ENCODE data around the gene LAMP1. TPM values are rescaled to one million over a fixed set of nuclear protein-coding genes. Genes with fewer than 3 reads are reported as not detected.

LAMP1 gene
- total RNA-seq, 4 donors from 2014 or later: 85.6 to 144 (median 93.4) TPM

DNA sequence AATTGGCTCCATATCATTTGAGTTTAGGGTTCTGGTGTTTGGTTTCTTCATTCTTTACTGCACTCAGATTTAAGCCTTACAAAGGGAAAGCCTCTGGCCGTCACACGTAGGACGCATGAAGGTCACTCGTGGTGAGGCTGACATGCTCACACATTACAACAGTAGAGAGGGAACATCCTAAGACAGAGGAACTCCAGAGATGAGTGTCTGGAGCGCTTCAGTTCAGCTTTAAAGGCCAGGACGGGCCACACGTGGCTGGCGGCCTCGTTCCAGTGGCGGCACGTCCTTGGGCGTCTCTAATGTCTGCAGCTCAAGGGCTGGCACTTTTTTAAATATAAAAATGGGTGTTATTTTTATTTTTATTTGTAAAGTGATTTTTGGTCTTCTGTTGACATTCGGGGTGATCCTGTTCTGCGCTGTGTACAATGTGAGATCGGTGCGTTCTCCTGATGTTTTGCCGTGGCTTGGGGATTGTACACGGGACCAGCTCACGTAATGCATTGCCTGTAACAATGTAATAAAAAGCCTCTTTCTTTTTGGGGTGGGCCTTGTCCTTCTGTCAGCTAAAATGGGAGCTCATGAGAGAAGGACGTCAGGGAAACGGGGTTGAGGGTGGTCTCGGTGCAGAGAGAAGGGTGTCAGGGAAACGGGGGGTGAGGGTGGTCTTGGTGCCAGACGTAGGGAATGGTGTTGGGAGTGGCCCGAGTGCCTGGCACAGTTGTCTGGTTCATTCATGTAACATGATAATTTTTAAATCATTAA lies 26.0 kb downstream of the LAMP1 start:
- no peak for TF ChIP-seq POLR2A (IDR thresholded peaks at IDR 0.05)
- TF ChIP-seq, protein P1, sequence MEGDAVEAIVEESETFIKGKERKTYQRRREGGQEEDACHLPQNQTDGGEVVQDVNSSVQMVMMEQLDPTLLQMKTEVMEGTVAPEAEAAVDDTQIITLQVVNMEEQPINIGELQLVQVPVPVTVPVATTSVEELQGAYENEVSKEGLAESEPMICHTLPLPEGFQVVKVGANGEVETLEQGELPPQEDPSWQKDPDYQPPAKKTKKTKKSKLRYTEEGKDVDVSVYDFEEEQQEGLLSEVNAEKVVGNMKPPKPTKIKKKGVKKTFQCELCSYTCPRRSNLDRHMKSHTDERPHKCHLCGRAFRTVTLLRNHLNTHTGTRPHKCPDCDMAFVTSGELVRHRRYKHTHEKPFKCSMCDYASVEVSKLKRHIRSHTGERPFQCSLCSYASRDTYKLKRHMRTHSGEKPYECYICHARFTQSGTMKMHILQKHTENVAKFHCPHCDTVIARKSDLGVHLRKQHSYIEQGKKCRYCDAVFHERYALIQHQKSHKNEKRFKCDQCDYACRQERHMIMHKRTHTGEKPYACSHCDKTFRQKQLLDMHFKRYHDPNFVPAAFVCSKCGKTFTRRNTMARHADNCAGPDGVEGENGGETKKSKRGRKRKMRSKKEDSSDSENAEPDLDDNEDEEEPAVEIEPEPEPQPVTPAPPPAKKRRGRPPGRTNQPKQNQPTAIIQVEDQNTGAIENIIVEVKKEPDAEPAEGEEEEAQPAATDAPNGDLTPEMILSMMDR (IDR thresholded peaks at IDR 0.05): no peak
- H3K36me3 ChIP-seq: no peaks in the 10 kb centered on the region
- DNase-seq: no peak

DNA sequence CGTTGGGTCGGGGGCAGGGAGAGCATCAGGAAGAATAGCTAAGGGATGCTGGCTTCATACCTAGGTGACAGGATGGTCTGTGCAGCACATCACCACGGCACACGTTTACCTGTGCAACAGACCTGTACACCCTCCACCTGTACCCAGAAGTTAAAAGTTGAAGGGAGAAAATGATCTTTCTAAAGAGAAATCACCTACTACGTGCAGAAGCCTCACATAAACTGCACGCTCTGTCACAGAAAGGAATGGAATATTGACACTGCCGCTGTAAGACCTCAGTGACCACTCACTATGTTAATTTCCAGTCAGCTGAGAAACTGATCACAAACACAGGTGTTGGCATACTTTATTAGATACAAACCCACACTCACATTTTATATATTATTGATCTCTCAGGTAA lies 26.8 kb downstream of the LAMP1 start:
- H3K4me1 ChIP-seq: no peaks in the 10 kb centered on the region
- H3K27ac ChIP-seq: no peak overlapping the region
- TF ChIP-seq, protein P1 (IDR thresholded peaks at IDR 0.05): no peak
- TF ChIP-seq POLR2A (IDR thresholded peaks at IDR 0.05): no peak
- no peaks in the 10 kb centered on the region for H3K36me3 ChIP-seq
- DNase-seq: no peak
- H3K27me3 ChIP-seq: no peaks in the 10 kb centered on the region
- intact Hi-C loops (cut with DNase I; ENCODE audit: low total_unique reads): no loop called here
- no peak overlapping the region for H3K4me3 ChIP-seq
- H3K9me3 ChIP-seq: no peaks in the 10 kb centered on the region

More for the DNA sequence above, 26.0 kb downstream of the LAMP1 start:
- Histone ChIP-seq H3K4me1 (no peaks in the 10 kb centered on the region), H3K27me3 (no peaks in the 10 kb centered on the region), H3K27ac (no peak overlapping the region), H3K4me3 (no peak overlapping the region), H3K9me3 (no peaks in the 10 kb centered on the region)
- intact Hi-C loops (cut with DNase I; ENCODE audit: low total_unique reads): no loop called here

GRCh38 chr13:113324398-113324797 lies 27.4 kb downstream of the LAMP1 start:
- Histone ChIP-seq H3K27me3 (no peaks in the 10 kb centered on the region), H3K9me3 (no peaks in the 10 kb centered on the region), H3K36me3 (no peaks in the 10 kb centered on the region), H3K4me1 (no peaks in the 10 kb centered on the region), H3K27ac (no peak overlapping the region), H3K4me3 (no peak overlapping the region)
- DNase-seq: no peak
- intact Hi-C loops (cut with DNase I; ENCODE audit: low total_unique reads): no loop called here
- TF ChIP-seq POLR2A (IDR thresholded peaks at IDR 0.05): no peak
- TF ChIP-seq, protein P1 (IDR thresholded peaks at IDR 0.05): no peak

GRCh38 chr13:113325779-113326178 lies 28.7 kb downstream of the LAMP1 start:
- H3K36me3 ChIP-seq: no peaks in the 10 kb centered on the region

GRCh38 chr13:113327391-113327765 lies 30.3 kb downstream of the LAMP1 start:
- TF ChIP-seq, protein P1 (IDR thresholded peaks at IDR 0.05): no peak
- TF ChIP-seq POLR2A (IDR thresholded peaks at IDR 0.05): no peak

More at GRCh38 chr13:113325779-113326178, 28.7 kb downstream of the LAMP1 start:
- DNase-seq: no peak
- TF ChIP-seq, protein P1 (IDR thresholded peaks at IDR 0.05): no peak
- TF ChIP-seq POLR2A (IDR thresholded peaks at IDR 0.05): no peak
- H3K4me1 ChIP-seq: no peaks in the 10 kb centered on the region
- no peaks in the 10 kb centered on the region for H3K27me3 ChIP-seq
- intact Hi-C loops (cut with DNase I; ENCODE audit: low total_unique reads): no loop called here
- H3K4me3 ChIP-seq: no peak overlapping the region
- H3K27ac ChIP-seq: no peak overlapping the region
- no peaks in the 10 kb centered on the region for H3K9me3 ChIP-seq

More at GRCh38 chr13:113327391-113327765, 30.3 kb downstream of the LAMP1 start:
- intact Hi-C loops (cut with DNase I; ENCODE audit: low total_unique reads): no loop called here
- H3K27ac ChIP-seq: no peak overlapping the region
- DNase-seq: no peak
- H3K4me3 ChIP-seq: no peak overlapping the region
- H3K27me3 ChIP-seq: no peaks in the 10 kb centered on the region
- no peaks in the 10 kb centered on the region for H3K4me1 ChIP-seq
- H3K36me3 ChIP-seq: no peaks in the 10 kb centered on the region
- H3K9me3 ChIP-seq: no peaks in the 10 kb centered on the region
